Subcutaneous abdominal adipose tissue (tissue), 5 donors: ENCODE results near the gene ANXA2R.
"Not testable (repeated sequence)": the region's sequence is repeated elsewhere in the genome, so short reads cannot be mapped to it uniquely, and the experiment has no call there.

Source experiments
- H3K27ac ChIP-seq: one replicate; pipeline ENCODE4 v1.7.0; 2013; ENCODE audit warnings: low read depth, mild to moderate bottlenecking, inconsistent platforms, low read length, moderate library complexity
- H3K27me3 ChIP-seq, 5 donors: one replicate each; pipeline ENCODE4 v1.7.0; 2013; ENCODE audit warnings: low read length in 5 of 5, inconsistent platforms in 1 of 5; ENCODE audit not compliant: control insufficient read depth in 5 of 5, insufficient read depth in 4 of 5
- H3K36me3 ChIP-seq, 5 donors: one replicate each; pipeline ENCODE4 v1.7.0; 2013; ENCODE audit warnings: low read length in 5 of 5; ENCODE audit not compliant: control insufficient read depth in 5 of 5, insufficient read depth in 5 of 5
- H3K4me1 ChIP-seq, 5 donors: one replicate each; pipeline ENCODE4 v1.7.0; 2013; ENCODE audit warnings: low read length in 5 of 5, mild to moderate bottlenecking in 3 of 5, moderate library complexity in 1 of 5; ENCODE audit not compliant: control insufficient read depth in 5 of 5, insufficient read depth in 5 of 5
- H3K4me3 ChIP-seq, 5 donors: one replicate each; pipeline ENCODE4 v1.7.0; 2013; ENCODE audit warnings: low read length in 5 of 5, low read depth in 1 of 5
- H3K9ac ChIP-seq, 5 donors: one replicate each; pipeline ENCODE4 v1.7.0; 2013; ENCODE audit warnings: low read length in 5 of 5, mild to moderate bottlenecking in 4 of 5, moderate library complexity in 3 of 5
- H3K9me3 ChIP-seq, 5 donors: one replicate each; pipeline ENCODE4 v1.7.0; 2013; ENCODE audit warnings: low read length in 5 of 5; ENCODE audit not compliant: control insufficient read depth in 5 of 5
- donor health status: healthy.
- donor health status: healthy.
- donor health status: healthy.
- donor health status: healthy.
- donor health status: healthy.

Gene ANXA2R

GRCh38 chr5:43060020-43060419 is 19.9 kb upstream of the ANXA2R start:
- not testable (repeated sequence) for H3K27me3 ChIP-seq, H3K27ac ChIP-seq, H3K9me3 ChIP-seq, H3K36me3 ChIP-seq, H3K4me3 ChIP-seq, H3K9ac ChIP-seq
- peaks cover 0 to 11% (median 6%) of the 10 kb centered on the region in 5 donors for H3K4me1 ChIP-seq

- not testable (repeated sequence) for H3K27ac ChIP-seq, H3K9ac ChIP-seq, H3K27me3 ChIP-seq, H3K9me3 ChIP-seq, H3K4me1 ChIP-seq, H3K4me3 ChIP-seq
- H3K36me3 ChIP-seq = peaks cover 0 to 10% (median 3%) of the 10 kb centered on the region in 5 donors
These were observed 15.0 kb upstream of the ANXA2R start for GRCh38 chr5:43055098-43055497.

- Histone ChIP-seq H3K9me3 (no peaks in the 10 kb centered on the region), H3K27ac (no peak overlapping the region), H3K9ac (no peak overlapping the region), H3K4me3 (no peak overlapping the region), H3K36me3 (peaks cover 0 to 10% (median 3%) of the 10 kb centered on the region in 5 donors), H3K4me1 (no peaks in the 10 kb centered on the region), H3K27me3 (no peaks in the 10 kb centered on the region)
These were observed 11.6 kb upstream of the ANXA2R start for GRCh38 chr5:43051684-43052083.

DNA sequence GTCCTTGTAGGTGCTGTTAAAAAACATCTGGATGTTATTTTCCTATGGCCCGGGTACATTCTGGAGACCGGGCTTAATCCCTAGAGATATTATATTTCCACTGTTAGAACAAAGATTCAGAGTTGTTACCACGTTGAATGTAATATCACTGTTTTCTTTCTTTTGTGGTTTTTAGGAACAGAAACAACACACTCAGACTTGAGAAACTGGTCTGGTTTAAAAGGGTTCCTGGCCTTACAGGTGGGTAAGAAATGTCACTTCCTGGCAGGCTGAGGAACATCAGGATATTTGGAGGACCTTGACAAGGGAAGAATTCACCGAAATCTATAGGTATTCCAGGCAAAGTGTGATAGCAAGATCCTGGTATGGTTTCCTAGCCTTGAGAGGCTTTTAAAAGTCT is 10.3 kb upstream of the ANXA2R start:
- no peak overlapping the region for H3K9ac ChIP-seq
- H3K27me3 ChIP-seq = no peaks in the 10 kb centered on the region
- H3K9me3 ChIP-seq = no peaks in the 10 kb centered on the region
- peaks cover 0 to 10% (median 3%) of the 10 kb centered on the region in 5 donors for H3K36me3 ChIP-seq
- no peaks in the 10 kb centered on the region for H3K4me1 ChIP-seq
- H3K4me3 ChIP-seq = no peak overlapping the region
- no peak overlapping the region for H3K27ac ChIP-seq

DNA sequence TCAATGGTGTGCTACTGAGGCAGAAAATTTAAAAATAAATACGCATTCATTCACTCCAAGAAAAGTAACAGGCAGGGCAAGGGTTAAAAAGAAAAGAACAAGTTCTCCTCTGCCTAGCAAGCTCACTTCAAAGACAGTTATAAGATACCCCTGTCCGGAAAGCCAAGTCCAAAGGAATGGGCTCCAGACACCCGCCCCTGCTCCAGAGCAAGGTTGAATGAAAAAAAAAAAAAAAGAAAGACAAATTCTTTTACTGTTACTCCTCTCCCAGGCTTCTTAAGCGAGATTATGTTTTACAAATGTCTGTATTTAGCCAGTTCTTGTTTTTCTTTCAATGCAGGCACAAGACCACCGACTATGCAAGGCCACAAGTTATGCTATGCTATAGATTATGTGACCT is 9.1 kb upstream of the ANXA2R start:
- Histone ChIP-seq H3K4me1 (peaks cover 0 to 5% (median 4%) of the 10 kb centered on the region in 5 donors), H3K4me3 (no peak overlapping the region), H3K27ac (no peak overlapping the region), H3K27me3 (no peaks in the 10 kb centered on the region), H3K36me3 (peaks cover 0 to 10% (median 3%) of the 10 kb centered on the region in 5 donors), H3K9me3 (no peaks in the 10 kb centered on the region), H3K9ac (no peak overlapping the region)

DNA sequence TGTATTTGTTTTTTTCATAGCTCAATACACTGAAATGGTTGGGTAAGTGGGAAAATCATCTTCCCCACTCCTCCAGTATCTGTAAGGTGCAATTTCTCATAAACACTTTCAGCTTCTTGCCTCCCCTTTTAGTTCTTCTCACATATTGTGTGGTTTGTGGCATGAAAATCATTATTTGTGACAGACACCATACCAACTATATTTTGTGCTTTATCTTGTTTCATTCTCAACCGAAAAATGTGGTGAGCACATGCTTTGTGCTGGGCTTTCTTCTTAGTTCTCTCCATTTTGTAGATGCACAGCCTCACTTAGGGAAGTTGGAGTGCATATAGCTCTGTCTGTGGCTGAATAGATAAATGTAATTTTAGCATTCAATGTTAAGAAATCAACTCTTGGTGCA is 6.4 kb upstream of the ANXA2R start:
- Histone ChIP-seq H3K27ac (no peak overlapping the region), H3K4me3 (no peak overlapping the region), H3K9me3 (no peaks in the 10 kb centered on the region), H3K9ac (no peak overlapping the region), H3K27me3 (no peaks in the 10 kb centered on the region), H3K4me1 (peaks cover 4 to 26% (median 17%) of the 10 kb centered on the region in 5 donors), H3K36me3 (peaks cover 0 to 4% (median 0%) of the 10 kb centered on the region in 5 donors)

DNA sequence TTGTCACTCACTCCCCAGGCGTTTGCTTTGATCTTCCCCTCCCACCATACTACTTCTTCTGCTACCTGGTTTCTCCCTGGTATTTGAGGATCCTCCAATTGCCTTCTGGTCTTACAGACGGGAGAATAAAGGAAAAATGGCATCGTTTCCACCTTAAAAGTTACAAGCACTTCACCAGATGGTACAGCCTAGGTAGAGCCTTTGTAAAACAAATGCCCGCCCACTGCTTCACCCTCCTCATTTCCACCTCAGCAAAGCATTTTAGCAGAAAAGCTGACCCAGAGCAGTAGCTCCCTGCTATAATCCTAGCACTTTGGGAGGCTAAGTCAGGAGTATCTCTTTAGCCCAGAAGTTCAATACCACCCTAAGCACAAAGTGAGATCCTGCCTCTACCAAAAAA is 5.1 kb upstream of the ANXA2R start:
- Histone ChIP-seq H3K9ac (no peak overlapping the region), H3K4me3 (no peak overlapping the region), H3K4me1 (peaks cover 4 to 37% (median 28%) of the 10 kb centered on the region in 5 donors), H3K36me3 (no peaks in the 10 kb centered on the region), H3K27ac (no peak overlapping the region), H3K9me3 (no peaks in the 10 kb centered on the region), H3K27me3 (no peaks in the 10 kb centered on the region)

DNA sequence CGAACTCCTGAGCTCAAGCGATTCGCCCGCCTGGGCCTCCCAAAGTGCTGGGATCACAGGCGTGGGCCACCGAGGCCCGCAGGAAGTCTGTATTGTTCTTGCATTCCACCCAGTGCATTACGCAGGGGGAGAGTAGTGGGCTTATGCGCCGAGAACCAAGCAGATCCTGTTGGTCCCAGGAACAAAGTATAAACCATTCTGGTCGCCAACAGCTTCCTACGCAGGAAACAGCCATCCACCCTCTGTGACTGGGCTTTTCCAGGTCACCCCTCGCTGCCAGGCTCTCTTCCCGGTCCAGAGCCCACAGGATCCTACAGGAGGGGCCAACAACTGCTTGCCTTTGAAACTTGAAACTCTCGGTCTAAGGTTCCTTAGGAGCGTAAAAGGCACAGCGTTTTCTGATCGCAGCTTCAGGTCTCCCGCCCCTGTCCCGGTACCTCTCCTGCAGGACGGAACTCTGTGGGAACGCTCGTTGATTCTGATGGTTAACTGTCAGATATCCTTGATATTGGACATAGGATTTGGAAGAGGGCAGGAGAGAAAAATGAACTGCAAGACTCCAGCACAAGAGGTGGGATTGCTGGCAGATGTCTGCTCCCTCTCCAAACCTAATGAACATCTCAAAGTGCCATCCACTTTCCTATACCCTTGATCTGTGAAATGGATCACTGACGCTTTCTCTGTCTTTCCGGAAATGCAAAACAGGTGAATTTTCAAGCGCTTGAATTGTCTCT is 4.2 kb upstream of the ANXA2R start:
- H3K9me3 ChIP-seq = no peaks in the 10 kb centered on the region
- H3K4me1 ChIP-seq = peaks cover 4 to 46% (median 37%) of the 10 kb centered on the region in 5 donors
- H3K4me3 ChIP-seq = peak overlapping the region in 4 of 5 donors; percentile 24 to 53 (median 40)
- H3K27ac ChIP-seq = peak overlapping the region; percentile 38
- no peaks in the 10 kb centered on the region for H3K27me3 ChIP-seq
- no peaks in the 10 kb centered on the region for H3K36me3 ChIP-seq
- peak overlapping the region in 1 of 5 donors; percentile 27 for H3K9ac ChIP-seq

DNA sequence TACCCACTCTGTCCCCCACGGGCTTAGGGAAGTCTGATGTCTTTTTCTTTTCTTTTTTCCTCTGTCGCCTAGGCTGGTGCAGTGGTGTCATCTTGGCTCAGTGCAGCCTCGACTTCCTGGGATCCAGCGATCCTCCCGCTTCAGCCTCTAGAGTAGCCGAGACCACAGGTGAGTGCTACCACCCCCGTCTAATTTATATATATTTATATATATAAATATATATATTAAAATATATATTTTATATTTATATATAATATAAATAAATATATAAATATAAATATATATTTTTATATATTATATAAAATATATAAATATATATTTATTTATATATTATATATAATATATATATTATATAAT is 3.3 kb upstream of the ANXA2R start:
- Histone ChIP-seq H3K36me3 (no peaks in the 10 kb centered on the region), H3K9ac (peak overlapping the region in 4 of 5 donors; percentile 75 to 88 (median 84)), H3K9me3 (no peaks in the 10 kb centered on the region), H3K4me3 (peak overlapping the region; percentile 78 to 94 (median 83)), H3K4me1 (peaks cover 4 to 51% (median 41%) of the 10 kb centered on the region in 5 donors), H3K27me3 (no peaks in the 10 kb centered on the region), H3K27ac (peak overlapping the region; percentile 94)

DNA sequence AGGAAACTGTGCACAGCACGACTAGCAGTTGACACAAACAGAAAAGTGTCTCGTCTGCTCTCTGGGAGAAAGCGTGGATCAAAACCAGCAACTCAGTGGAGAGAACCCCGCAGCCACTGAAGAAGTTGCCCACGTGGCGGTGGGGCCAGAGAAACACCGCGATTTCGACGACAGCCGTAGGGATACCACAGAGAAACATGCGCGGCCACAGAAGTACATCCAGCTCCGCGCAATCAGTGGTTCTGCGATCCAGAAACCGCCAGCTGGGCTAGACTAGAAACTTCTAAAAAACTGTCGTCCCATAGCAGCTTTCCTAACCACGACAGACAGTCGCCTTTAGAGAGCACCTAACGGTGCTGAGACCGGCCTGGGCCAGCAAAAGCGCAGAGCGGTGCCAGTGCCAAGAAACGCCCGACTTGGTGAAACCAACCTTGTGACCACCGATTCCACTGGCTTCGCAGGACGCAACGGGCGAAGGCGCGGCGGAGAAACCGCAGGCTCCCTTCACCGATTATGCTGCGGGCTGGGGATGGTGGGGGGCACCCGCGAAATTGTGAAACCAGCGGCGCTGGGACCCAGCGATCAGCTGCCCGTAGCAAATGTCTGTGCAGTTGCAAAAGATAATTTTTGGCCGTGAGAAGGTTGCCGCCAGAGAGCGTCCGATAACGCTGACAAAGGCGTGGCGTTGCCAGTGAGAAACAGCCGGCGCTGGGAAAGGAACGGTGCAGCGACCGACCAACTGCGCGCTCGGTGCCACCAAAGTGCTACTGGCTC is 2.7 kb upstream of the ANXA2R start:
- Histone ChIP-seq H3K4me3 (peak overlapping the region; percentile 78 to 94 (median 83)), H3K9me3 (no peaks in the 10 kb centered on the region), H3K27me3 (no peaks in the 10 kb centered on the region), H3K36me3 (no peaks in the 10 kb centered on the region), H3K27ac (peak overlapping the region; percentile 94), H3K9ac (peak overlapping the region in 4 of 5 donors; percentile 75 to 88 (median 84)), H3K4me1 (peaks cover 4 to 53% (median 46%) of the 10 kb centered on the region in 5 donors)
